Stimulated activated CD4-positive, alpha-beta T cell treated with anti-CD3 and anti-CD28 coated beads, Interleukin-2, amount 100 ng/mL, for 24 hours (primary cell): ENCODE data around the gene TBC1D22A.

Experiments
- DNase-seq, 2 donors: peaks; one replicate each; pipeline ENCODE4 v3.0.0-alpha.2; 2020

TBC1D22A gene

DNA sequence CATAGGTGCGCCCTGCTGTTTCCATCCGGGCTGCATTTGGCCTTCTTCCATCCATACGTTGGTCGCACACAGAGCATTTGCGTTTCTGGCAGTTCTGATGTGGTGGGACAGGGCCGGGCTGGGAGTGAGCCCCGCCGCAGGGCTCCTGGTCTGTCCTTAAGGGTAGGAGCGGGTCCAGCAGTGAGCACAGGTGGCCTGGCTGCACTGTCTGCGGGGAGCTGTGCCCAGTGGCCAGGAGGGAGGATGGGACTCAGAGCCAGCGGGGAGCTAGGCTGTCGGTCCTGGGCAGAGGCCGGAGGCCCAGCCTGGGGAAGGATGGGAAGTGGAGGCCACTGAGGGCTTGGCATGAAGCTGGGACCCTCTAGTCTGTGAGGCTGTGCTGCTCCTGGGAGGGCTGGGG is 385.1 kb downstream of the TBC1D22A start:
- no peak for DNase-seq

DNA sequence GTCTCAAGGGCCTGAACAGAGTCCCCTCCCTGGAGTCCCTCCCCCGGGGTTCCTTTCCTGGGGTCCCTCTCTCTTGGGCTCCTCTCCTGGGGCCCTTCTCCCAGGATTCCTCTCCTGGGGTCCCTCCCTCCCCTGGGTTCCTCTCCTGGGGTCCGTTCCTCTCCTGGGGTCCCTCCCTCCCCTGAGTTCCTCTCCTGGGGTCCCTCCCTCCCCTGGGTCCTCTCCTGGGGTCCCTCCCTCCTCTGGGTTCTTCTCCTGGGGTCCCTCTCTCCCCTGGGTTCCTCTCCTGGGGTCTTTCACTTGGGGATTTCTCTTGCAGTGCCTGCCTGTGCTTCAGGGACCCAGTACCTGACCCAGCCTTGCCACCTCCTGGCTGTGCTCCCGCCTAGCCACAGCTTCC is 386.1 kb downstream of the TBC1D22A start:
- DNase-seq: no peak

DNA sequence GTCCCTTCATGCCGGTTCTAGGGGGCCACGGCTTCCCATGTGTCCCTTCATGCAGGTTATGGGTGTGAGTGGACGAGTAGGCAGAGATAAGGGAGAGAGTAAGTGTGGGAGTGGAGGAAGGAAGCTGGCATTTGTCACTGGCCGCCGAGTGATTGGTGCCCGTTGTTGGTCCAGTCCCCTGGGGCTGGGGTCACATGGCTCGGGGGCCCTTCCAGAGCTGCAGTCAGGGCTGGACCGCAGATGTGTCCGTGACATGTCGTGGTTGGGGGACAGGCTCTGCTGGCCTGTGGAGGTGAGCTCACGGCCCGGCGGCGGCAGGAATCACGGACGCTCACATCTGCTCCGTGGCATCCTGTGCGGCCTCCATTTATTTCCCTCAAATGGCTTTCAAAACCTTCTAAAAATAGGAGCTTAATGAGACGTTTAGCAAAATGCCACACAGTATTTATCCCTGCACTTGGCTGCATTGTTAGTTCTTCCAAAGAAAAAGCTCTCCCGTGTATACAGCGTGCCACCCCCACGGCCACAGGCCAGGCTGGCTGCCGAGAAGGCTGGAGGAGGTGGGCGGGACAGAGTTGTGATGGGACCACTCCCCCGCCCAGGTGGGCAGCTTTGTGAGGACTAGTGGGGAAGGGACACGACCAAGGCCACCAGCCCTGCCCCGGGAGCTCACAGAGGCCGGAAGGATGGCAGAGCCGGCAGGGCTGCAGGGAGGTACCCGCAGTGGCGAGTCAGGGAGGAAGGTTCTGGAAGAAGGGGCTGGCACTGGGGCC is 386.7 kb downstream of the TBC1D22A start:
- no peak for DNase-seq

DNA sequence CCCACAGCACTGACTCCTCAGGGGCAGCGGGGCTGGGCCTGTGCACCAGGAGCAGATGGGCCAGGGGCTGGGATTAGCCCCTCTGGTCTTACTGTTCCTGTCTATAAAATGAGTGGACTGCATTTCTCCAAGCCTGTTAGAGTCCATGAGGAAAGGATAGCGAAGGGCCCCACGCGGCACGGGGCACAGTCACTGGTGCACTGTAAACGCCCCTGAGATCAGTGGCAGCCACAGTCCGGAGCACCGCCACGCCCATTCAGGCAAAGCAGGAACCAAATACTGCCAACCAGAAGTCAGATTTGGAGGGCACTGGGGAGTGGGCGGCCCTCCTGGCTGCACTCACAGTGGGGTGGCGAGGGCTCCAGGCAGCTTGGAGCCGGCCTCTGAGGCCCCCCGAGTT is 387.5 kb downstream of the TBC1D22A start:
- no peak for DNase-seq

DNA sequence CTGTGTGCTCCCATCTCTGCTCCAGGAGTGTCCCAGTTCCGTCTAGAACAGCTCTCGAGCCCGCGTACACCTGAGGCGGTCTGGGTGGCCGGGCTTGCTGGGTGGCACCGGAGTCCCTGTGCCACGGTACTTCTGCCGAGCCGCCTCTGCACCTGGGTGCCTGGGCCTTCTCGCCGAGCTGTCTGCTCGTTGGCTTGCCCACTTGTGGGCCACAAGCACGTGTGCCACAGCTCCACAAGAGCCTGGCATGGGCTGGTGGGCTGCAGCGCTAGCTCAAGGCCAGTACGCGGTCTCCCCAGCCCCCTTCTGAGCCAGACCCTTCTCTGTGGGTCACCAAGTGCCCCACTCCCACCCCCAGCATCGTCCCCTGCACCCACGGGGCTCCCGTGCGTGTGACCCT is 388.0 kb downstream of the TBC1D22A start:
- DNase-seq: no peak

DNA sequence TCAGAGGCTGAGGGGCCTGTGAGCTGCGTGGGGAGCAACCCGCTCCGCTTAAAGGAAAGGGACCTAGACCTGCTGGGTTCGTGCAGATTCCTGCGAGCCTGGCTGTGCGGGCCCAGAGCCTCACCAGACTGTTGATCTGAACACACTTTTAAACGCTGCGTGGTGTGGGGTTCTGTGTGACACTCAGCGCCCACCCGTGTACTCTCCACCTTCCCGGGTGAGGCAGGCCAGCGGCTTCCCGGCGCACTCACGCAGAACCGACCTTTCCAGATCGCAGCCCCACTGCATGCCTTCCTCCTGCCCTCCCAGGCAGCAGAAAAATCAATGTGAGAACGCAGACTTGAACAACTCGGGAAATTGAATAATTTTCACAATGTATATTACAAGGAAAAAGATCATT is 388.6 kb downstream of the TBC1D22A start:
- DNase-seq: no peak

DNA sequence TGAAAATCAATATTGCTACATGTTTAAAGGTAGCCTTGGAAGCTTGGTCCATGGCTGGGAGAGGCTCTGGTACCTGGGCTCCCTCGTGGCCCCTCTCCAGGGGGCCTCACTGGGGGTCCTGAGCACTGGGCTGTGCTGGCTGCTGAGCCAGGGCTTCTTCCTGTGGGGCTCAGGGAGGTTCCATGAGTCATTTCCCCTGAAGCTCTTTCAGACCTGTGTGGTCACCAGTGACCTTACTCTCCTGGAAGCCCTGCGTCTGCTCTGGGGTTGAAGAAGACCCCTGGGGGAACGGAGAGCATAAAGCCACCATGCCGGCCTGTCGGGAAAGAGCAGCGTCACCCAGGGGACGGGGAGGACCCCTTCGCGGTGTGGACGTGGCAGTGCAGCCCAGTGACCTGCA is 389.0 kb downstream of the TBC1D22A start:
- no peak for DNase-seq

DNA sequence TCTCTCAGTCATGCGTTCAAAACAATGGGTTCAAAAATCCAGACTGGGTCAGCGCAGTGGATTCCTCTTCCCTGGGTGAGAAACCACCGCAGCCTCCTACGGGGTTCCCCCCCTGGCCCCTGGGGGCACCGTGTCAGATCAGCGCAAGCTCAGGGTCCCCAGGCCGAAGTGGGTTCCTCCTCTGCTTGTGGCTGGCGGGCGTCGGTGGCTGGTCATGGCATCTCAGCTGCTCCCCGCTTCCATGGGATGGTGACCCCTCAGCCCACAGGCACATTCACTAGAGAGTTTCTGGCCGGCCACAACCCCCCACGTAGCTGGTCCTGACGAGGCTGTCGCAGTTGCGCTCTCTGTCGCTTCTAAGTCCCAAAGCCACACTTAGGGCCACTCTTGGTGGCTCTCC is 389.8 kb downstream of the TBC1D22A start:
- DNase-seq: no peak

DNA sequence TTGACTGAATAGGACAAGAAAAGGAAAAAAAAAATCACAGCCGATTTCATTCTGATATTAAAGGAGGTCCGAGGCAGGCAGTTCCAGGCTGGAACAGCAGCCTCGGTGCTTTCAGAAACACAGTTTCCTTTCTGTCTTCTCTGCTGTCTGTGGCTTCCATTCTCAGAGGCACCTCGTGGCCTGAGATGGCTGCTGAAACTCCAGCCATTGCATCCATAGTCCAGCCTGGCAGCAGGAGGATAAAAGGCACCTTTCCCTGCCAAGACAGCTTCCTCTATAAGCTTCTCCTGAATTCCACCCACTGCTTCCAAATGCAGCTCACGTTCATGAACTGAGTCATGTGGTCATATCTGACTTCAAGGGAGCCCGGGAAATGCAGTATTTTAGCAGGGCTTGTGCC is 390.5 kb downstream of the TBC1D22A start:
- DNase-seq: no peak

DNA sequence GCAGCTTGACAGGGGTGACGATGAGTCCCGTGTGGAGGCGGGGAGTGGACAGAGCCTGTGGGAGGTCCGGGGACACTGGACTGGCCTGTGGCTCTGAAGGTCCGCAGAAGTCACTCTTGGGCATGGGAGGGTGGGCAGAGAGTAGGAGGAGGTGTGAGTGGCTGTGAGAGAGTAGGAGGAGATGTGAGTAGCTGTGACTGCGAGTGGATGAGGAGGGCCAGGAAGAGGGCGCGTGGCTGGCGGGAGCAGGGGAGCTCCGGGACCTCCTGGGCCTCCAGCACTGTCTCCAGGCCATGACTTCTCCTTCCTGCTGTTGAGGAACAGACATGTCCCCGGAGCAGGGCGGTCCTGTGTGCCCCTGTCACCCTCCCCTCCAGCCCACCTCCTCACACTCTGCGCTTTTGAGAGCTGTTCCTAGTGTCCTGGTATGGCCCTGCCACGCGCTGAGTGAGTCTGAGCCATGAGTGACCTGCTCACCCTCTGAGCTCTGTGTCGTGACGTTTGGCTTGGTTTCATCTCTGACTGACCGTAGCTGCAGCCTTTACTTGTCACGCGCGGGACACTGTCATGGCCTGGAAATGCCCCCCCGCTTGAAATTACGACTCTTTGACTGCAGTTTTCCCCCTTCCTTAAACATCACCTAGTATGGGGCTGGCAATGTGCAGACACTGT is 391.5 kb downstream of the TBC1D22A start:
- DNase-seq: no peak

DNA sequence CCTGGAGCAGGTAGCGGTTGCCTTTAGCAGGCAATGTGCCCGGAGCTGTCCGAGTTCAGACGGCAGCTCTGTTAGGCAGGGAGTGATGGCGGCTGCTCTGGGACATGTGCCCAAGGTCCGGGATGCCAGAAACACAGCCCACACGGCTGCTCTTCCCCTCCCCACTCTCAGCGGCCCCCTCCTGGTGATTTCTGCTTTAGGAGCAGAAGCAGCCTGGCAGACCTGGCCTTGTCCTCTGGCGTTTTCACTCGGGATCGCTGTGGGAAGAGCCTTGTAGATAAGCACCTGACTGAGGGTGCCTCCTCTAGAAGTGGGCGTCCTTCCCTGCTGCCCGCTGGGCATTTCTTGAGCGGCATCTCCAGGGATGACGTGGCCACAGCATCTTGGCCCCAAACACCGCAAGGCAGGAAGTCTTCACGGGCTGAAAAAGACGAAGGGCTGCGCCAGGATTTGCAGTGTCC is 392.2 kb downstream of the TBC1D22A start:
- no peak for DNase-seq

DNA sequence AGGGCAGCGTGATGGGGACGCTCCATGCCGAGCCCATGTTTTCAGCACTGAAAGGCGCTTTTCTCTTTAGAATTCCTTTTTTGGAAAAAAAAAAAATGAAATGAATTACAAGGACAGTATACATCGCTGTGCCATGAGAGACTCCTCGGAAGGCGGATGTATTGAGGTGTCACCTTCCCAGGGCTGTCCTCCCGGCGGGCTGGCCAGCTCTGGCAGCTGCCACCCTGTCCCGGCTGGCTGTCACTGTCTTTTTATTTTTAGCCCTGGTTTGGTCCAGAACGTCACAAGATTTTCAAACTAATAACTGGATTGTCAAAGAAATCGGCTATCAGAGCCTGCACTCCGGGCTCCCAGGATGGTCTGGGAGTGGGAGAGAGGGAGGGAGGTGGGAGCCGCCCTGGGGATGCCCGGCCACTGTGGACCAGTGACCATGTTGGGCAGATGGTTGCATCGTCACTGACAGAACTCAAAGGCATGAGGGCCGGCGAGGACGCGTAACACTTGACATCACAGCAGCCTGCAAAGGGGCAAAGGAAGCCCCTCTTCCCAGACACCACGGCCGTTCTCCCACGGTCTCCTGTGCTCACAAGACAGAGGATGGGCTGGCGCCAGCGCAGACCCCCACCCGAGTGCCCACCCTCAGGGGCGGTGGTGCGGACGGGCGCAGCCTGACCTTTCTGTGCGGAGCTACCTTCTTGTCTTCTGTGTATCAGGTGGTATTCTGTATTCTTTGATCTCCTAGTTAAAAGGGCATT is 392.9 kb downstream of the TBC1D22A start:
- DNase-seq: no peak

DNA sequence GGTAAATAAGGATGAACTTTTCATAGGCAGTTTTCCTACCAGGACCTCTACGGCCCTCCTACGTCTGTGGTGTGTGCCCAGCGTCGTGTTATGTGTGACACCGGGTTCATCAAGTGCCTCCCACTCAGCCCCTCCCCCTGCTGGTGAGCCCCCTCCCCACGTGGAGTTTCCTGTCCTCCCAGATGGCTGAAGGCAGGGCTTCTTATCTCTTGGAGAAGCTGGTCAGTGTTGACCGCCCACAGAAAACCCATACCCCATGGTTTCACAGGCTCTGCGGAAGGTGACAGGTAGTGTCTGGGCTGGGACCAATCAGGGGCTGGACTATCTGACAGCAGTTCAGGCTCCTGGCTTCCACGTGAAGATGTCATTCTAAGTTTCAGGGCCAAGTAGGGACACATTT is 393.5 kb downstream of the TBC1D22A start:
- DNase-seq: no peak

DNA sequence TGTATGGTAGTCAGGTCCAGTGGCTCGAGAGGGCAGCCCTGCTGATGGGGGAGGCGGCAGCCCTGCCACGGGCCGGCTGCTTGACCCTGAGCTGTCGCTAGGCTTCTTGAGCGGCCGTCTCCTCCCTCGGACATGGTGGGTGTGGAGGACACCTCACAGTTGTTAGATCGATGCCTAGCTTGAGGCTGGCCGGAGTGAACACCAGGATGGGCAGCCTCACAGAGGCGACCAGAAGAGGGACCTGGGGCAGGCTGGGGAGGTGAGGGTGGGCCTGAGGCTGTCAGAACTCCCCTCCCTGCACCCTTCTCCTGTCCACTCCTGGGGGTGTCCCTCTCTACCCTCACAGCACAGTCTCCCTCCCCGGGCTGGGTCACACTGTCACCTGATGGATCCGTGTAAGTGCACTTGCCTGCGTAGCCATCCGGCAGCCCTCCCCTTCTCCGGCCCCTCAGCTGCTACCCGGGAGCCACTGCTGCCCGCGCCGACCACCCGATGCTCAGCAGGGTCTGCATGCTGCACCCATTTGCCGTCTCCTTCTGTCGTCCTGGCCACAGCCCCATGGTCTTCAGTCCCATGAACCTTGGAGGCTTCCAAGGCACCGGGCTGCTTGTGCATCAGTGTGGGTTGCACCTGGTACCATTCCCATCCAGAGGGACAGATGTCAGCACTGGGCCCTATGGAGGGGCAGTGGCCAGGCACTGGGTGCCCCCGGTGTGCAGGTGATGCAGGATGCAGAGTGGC is 394.1 kb downstream of the TBC1D22A start:
- DNase-seq: no peak

DNA sequence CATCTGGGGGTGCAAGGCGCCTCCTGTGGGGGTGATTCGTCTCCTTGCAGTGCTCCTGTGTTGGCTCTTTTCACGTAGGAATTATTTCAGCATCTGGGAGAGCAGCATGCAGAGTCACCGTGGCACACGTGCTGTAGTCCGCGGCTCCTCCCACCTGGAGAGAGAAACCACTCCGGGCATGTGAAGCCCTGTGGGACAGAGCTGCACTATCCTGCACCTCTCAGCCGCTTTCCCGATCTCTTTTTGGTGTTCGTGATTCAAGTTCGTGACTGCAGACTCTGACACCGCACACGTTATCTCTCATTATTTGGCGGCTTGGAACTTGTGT is 394.6 kb downstream of the TBC1D22A start:
- no peak for DNase-seq

DNA sequence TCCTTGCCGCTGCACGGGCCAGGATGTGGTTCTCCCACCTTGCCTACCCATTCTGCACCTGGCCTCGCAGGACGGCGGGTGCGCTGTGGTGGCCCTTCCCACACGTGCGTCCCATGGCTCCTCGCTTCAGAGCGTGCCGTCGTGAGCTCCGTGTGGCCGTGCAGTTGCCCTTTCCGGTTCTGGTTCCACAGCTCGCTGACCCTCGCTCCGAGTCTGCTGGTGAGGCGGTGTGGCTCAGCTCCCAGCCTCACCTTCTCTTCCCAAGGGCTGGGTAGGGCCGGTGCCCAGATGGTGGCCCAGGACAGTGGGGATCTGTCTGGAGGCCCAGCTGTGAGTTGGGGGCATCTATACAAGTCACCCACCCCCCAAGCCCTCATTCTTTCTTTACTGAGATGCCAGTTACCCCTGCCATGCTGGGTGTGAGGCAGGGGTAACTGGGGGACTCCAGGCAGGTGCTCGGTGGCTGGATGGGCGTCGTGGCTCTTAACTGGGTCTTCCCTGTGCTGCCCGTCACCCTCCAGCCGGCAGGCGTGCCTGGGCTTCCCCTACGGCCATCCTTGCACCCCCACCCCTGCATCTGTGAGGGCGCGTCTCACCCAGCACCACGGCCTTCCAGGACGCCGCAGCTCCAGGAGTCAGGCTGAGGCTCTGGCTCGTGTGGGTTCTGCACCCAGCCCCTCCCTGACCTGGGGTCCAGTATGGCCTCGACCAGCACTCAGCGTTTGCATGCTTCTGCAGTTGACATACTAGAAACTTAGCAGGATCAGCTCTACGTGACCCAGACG is 395.2 kb downstream of the TBC1D22A start:
- DNase-seq: no peak

DNA sequence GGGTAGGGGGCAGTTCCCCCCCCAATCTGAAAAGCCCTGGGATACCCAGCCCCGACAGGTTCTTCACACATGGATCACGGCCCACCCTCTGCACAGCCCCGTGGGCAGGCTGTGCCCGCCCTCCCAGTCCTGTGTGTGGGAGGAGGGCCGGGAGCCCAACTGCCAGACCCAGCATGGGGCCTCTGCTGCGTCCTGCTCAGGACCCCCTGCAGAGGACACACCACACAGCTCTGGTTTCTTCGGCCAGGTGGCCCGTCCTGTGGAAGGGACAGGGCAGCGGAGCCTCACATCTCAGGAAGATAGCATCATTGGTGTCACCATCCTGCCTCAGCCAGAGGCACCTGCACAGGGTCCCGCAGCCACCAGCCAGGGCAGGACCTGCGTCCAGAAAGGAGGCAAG is 396.0 kb downstream of the TBC1D22A start:
- no peak for DNase-seq

DNA sequence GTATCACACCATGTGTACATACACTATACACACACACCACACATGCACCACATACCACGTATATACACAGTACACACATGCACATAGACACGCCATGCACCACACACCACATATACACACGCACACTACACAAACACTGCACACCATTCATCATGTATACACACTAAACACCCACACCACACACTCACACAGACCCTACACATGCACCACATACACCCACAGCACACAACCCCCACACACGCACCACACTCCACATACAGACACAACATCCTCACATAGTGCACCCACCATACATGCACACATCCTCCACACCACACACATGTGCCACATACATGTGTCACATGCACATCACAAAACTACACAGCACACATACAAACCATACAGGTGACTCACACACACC is 397.1 kb downstream of the TBC1D22A start:
- no peak for DNase-seq

DNA sequence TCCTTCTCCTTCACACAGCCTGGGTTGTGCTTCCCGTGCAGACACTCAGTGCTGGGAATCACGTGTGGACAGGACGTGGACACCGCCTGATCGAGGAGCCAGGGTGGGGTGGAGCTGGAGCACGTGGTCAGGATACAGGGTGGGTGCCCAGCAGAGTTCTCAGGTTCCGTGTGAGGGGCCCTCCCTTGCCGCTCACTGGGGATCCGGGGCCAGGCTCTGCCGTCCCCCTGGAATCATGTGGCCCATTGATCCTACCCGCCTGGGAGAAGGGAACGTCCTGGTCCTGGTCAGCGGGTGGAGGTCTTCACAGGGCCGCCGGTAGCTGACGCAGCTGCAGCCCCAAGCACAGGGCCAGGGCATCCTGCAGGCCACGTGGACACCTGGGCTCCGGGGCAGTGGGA is 397.7 kb downstream of the TBC1D22A start:
- no peak for DNase-seq

DNA sequence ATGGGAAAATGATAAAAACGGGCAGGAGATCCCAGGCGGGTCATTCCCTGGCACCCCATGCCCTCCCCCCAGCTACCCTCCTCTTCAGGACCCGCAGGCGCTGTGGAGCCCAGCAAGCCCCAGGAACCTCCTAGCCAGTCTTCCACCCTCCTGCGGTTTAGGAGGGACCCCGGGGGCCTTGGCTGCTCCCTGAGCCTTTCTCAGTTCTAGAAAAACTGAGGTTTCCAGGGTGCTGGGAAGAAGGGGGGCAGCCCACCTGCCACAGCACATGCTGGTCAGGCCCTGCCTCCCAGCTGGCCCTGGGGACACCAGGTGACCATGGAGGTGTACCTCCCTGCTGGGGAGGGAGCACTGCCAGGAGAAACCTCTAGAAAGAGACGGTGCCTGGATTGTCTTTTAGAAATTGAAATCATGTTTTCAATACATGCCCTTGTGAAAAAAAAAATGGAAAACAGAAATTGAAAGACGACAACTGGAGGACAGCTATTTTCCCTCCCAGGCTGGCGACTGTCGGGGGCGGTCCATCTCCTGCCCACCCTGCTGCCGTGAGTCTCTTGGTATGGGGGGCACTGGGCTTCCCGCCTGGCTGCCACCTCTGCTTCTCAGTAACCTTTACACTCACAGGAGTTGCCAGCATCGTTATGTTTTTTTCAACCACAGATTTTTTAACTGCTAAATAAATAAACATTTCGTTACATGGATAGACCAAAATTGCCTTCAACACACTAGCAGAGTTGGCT is 398.5 kb downstream of the TBC1D22A start:
- no peak for DNase-seq

DNA sequence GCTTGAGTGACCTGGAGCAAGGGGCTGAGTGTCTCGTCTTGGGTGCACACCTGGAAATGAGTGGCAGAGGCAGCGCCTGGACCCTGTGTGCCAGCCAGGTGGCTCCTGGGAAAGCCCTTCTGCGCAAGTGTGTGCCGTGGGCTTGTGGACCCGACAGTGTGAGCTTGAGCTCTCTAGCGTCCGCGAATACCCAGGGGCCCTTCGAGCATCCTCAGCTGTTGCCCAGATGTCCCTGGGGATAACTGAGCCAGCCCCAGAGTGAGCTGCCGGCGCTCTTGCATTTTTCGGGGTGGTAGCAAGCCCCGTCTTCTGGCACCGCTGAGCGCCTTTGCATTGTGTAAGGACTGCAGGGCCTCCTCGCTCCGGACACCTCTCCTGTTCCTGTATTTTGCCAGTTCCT is 399.2 kb downstream of the TBC1D22A start:
- DNase-seq: no peak

DNA sequence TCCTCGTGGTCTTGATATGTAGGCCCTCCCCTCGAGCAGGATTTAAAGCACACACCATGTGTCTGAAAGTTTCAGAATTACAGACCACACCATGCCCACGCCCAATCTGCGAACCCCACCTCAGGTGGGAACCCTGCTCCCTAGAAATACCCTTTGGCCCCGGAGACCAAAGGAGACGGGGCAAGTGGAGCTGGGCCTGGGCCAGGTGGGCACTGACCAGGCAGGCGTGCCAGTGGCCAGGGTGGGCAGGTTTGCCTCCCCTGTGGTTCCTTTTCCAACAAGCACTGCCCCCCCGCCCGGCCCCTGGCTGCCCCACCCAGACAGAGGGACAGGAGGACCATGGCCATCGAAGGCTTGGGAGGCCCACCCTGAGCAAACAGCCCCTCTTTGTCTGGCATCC is 400.4 kb downstream of the TBC1D22A start:
- DNase-seq: no peak
